SKM-1 treated with dmso at 0.1 percent for 144 hours (cell line): ENCODE measurements around the gene STX2.
A peak's percentile ranks its signal among the peaks of the same experiment; 100 is the strongest.
"Not testable (repeated sequence)": the region's sequence is repeated elsewhere in the genome, so short reads cannot be mapped to it uniquely, and the experiment has no call there.

Experiments
- DNase-seq: peaks from one replicate; lab custom pipeline; 2025; ENCODE audit not compliant: unreplicated experiment; lab: John Stamatoyannopoulos, UW

STX2 gene

GRCh38 chr12:130838951-130839769, at the start of gene STX2:
Gene STX2, minus strand, starts transcription at chr12:130839250. Its CDS starts 151 bp downstream, at chr12:130839099.
- DNase-seq: no peak

- not testable (repeated sequence) for DNase-seq
Measured at GRCh38 chr12:130887190-130887589, 48.1 kb upstream of the STX2 start.

GRCh38 chr12:130881548-130881947, 42.5 kb upstream of the STX2 start:
- no peak for DNase-seq

GRCh38 chr12:130881046-130881445, 42.0 kb upstream of the STX2 start:
- DNase-seq: no peak

GRCh38 chr12:130880411-130880885, 41.4 kb upstream of the STX2 start:
- no peak for DNase-seq

- DNase-seq: no peak
Measured at GRCh38 chr12:130879781-130880389, 40.8 kb upstream of the STX2 start.

GRCh38 chr12:130879212-130879686, 40.2 kb upstream of the STX2 start:
- DNase-seq: no peak

- no peak for DNase-seq
Measured at GRCh38 chr12:130878193-130879185, 39.4 kb upstream of the STX2 start.

GRCh38 chr12:130877333-130877732, 38.3 kb upstream of the STX2 start:
- DNase-seq: no peak

- no peak for DNase-seq
Measured at GRCh38 chr12:130876758-130877157, 37.7 kb upstream of the STX2 start.

- DNase-seq: no peak
Measured at GRCh38 chr12:130876297-130876696, 37.2 kb upstream of the STX2 start.

- not testable (repeated sequence) for DNase-seq
Measured at GRCh38 chr12:130875708-130876107, 36.7 kb upstream of the STX2 start.

- no peak for DNase-seq
Measured at GRCh38 chr12:130875193-130875592, 36.1 kb upstream of the STX2 start.

GRCh38 chr12:130874696-130875095, 35.6 kb upstream of the STX2 start:
- DNase-seq: no peak

- no peak for DNase-seq
Measured at GRCh38 chr12:130873825-130874224, 34.8 kb upstream of the STX2 start.

- no peak for DNase-seq
Measured at GRCh38 chr12:130873106-130873795, 34.2 kb upstream of the STX2 start.

- no peak for DNase-seq
Measured at GRCh38 chr12:130872179-130873096, 33.4 kb upstream of the STX2 start.

- peak; percentile 36 for DNase-seq
Measured at GRCh38 chr12:130871286-130872178, 32.5 kb upstream of the STX2 start, which contains the start of gene RAN. Gene RAN, plus strand, starts transcription at chr12:130872066. Its CDS starts 528 bp downstream, at chr12:130872594.
